ENCODE data around the gene GALNT18.

Gene GALNT18

DNA sequence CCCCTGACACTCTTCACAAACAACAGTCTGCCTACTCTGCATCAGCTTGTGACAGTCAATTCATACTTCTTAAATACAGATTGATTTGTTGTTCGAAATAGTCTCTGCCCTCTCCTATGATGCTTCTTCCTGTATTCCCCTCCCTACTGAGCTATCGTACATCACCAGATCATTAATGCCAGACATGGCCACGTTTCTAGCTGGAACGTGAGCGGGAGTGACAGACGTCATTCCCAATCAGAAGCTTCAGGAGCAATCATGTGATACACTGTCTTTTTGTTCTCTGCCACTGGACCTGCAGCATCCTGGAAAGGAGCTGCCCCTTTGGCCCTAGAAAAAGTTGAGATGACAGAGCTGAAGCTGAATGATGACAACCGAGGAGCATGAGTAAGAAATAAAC, 317.3 kb downstream of the GALNT18 start:
- TF ChIP-seq GABPA (IDR thresholded peaks at IDR 0.05; ENCODE audit: low read depth) (no peak), SPI1 (IDR thresholded peaks at IDR 0.05; ENCODE audit: borderline replicate concordance, low read depth) (no peak), POLR2AphosphoS5 (IDR thresholded peaks at IDR 0.05; ENCODE audit: low read depth) (no peak)
- TF ChIP-seq, protein P1, sequence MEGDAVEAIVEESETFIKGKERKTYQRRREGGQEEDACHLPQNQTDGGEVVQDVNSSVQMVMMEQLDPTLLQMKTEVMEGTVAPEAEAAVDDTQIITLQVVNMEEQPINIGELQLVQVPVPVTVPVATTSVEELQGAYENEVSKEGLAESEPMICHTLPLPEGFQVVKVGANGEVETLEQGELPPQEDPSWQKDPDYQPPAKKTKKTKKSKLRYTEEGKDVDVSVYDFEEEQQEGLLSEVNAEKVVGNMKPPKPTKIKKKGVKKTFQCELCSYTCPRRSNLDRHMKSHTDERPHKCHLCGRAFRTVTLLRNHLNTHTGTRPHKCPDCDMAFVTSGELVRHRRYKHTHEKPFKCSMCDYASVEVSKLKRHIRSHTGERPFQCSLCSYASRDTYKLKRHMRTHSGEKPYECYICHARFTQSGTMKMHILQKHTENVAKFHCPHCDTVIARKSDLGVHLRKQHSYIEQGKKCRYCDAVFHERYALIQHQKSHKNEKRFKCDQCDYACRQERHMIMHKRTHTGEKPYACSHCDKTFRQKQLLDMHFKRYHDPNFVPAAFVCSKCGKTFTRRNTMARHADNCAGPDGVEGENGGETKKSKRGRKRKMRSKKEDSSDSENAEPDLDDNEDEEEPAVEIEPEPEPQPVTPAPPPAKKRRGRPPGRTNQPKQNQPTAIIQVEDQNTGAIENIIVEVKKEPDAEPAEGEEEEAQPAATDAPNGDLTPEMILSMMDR (IDR thresholded peaks at IDR 0.05; ENCODE audit: insufficient read depth, low read length): no peak
- TF ChIP-seq, protein P2, sequence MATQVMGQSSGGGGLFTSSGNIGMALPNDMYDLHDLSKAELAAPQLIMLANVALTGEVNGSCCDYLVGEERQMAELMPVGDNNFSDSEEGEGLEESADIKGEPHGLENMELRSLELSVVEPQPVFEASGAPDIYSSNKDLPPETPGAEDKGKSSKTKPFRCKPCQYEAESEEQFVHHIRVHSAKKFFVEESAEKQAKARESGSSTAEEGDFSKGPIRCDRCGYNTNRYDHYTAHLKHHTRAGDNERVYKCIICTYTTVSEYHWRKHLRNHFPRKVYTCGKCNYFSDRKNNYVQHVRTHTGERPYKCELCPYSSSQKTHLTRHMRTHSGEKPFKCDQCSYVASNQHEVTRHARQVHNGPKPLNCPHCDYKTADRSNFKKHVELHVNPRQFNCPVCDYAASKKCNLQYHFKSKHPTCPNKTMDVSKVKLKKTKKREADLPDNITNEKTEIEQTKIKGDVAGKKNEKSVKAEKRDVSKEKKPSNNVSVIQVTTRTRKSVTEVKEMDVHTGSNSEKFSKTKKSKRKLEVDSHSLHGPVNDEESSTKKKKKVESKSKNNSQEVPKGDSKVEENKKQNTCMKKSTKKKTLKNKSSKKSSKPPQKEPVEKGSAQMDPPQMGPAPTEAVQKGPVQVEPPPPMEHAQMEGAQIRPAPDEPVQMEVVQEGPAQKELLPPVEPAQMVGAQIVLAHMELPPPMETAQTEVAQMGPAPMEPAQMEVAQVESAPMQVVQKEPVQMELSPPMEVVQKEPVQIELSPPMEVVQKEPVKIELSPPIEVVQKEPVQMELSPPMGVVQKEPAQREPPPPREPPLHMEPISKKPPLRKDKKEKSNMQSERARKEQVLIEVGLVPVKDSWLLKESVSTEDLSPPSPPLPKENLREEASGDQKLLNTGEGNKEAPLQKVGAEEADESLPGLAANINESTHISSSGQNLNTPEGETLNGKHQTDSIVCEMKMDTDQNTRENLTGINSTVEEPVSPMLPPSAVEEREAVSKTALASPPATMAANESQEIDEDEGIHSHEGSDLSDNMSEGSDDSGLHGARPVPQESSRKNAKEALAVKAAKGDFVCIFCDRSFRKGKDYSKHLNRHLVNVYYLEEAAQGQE (IDR thresholded peaks at IDR 0.05; ENCODE audit: insufficient replicate concordance, low read depth): no peak
- Histone ChIP-seq H3K27me3 (ENCODE audit: insufficient read depth, poor library complexity, severe bottlenecking) (no peaks in the 10 kb centered on the region), H3K4me3 (replicated peaks; ENCODE audit: insufficient read depth, low read length) (no peak overlapping the region), H3K27ac (replicated peaks) (no peak overlapping the region)
- DNase-seq (ENCODE audit: low read depth in 1 of 2, low spot score in 1 of 2): no peak

DNA sequence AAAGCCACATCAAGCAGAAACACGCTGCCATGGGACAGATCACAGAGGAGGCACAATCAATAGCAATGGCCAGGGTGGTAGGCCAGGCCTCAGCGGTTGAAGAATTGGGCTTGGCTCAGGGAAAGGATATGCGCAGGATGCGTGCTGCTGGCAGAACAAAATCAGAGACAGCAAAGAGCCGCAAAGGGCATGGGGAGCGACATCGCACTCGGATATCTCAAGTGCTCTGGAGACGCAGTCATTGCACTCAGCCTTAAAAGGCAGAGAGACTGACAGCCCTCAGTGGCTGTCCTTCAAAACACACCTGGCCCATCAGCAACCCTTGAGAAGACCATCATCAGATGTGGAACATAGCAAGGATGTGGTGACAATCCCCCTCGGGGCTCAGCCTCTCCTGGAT, 319.2 kb downstream of the GALNT18 start:
- DNase-seq (ENCODE audit: low read depth in 1 of 2, low spot score in 1 of 2): no peak
- Histone ChIP-seq H3K27me3 (ENCODE audit: insufficient read depth, poor library complexity, severe bottlenecking) (no peaks in the 10 kb centered on the region), H3K4me3 (replicated peaks; ENCODE audit: insufficient read depth, low read length) (no peak overlapping the region), H3K27ac (replicated peaks) (no peak overlapping the region)
- no peak for TF ChIP-seq SPI1 (IDR thresholded peaks at IDR 0.05; ENCODE audit: borderline replicate concordance, low read depth)
- TF ChIP-seq POLR2AphosphoS5 (IDR thresholded peaks at IDR 0.05; ENCODE audit: low read depth): no peak
- TF ChIP-seq GABPA (IDR thresholded peaks at IDR 0.05; ENCODE audit: low read depth): no peak
- TF ChIP-seq, protein P1 (IDR thresholded peaks at IDR 0.05; ENCODE audit: insufficient read depth, low read length): no peak
- TF ChIP-seq, protein P2 (IDR thresholded peaks at IDR 0.05; ENCODE audit: insufficient replicate concordance, low read depth): no peak

DNA sequence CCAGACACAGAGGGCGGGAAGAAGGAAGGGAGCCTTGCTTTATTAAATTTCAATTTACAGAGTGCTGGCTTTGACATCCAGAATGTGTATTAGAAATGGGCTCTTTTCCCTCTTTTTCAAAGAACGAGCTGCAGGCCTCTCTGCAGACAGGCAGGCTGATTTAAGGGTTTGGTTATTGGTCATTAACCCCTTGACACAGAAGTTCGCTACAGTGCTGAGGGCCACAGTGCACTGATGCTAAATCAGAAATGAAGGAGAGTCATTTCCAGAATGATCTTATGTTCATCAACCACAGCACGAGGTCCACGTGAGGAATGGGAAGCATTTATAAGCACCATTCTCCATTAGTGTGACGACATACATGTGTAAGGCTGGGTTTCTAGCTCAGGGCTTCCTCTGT, 320.6 kb downstream of the GALNT18 start:
- Histone ChIP-seq H3K27ac (replicated peaks) (no peak overlapping the region), H3K4me3 (replicated peaks; ENCODE audit: insufficient read depth, low read length) (no peak overlapping the region), H3K27me3 (ENCODE audit: insufficient read depth, poor library complexity, severe bottlenecking) (no peaks in the 10 kb centered on the region)
- TF ChIP-seq, protein P2 (IDR thresholded peaks at IDR 0.05; ENCODE audit: insufficient replicate concordance, low read depth): no peak
- TF ChIP-seq GABPA (IDR thresholded peaks at IDR 0.05; ENCODE audit: low read depth) (no peak), POLR2AphosphoS5 (IDR thresholded peaks at IDR 0.05; ENCODE audit: low read depth) (no peak), SPI1 (IDR thresholded peaks at IDR 0.05; ENCODE audit: borderline replicate concordance, low read depth) (no peak)
- TF ChIP-seq, protein P1 (IDR thresholded peaks at IDR 0.05; ENCODE audit: insufficient read depth, low read length): no peak
- DNase-seq (ENCODE audit: low read depth in 1 of 2, low spot score in 1 of 2): no peak
